Measurements from ENCODE around the gene MTHFSD. TPM values are rescaled to one million over a fixed set of nuclear protein-coding genes. Genes with fewer than 3 reads are reported as not detected.

Gene MTHFSD
- total and polyA plus RNA-seq, 2 donors (not counting 3 experiments of a cell fraction or from before 2014, with no cell fraction given): 16.7 to 21.1 TPM

DNA sequence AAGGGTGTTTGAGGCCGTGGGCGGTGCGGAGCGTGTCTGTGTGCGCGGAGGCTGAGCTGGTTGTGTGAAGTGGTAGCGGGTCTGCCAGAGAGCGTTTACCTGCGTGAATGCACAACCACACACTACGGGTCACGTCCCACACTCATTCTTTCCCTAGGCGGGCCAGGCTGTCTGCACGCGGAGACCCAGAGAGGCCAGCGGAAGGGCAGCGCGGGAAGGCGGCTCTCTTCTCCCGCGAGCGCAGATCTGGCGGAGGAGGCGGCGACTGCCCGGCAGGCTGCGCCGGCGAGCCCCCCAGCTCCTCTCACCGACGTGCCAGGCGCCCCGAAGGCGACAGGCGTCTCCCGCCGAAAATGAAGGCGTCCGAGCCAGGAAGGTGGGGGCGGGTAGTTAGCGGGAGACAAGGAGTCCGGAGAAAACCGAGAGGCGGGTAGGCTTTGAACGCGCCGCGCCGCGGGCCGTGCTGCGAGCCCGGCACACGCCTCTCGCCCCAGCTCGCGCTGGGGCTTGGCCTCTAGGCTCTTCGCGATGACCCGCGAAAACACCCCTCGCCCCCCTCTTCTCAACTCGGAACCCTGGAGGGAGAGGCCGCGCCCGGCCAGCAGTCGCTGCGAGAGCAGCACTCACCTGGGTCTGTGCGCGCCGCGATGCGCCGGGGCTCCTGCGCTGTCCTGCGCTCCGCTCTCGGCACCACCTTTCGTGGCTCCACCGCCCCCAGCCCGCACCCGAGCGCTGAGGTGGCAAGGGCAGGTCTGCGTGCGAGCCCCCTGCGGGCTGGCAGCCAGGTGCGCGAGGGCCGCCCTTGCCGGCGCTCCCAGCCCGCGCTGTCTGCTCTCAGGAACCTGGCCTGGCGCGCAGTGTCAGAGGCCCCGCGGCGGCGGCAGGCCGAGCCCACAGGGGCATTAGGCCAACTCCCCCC is 46.7 kb downstream of the MTHFSD start:
- BruUV-seq (replicated peaks): no TSS peak
- no peak for FAIRE-seq
- DNase-seq (ENCODE audit: low read depth, low spot score): no peak
- intact Hi-C loops (cut with micrococcal nuclease): loop anchor here (2.0 kb wide), 1 partner anchor 167 kb away; no protein-coding TSS in a partner anchor
- no peaks in the 10 kb centered on the region for H3K9me1 ChIP-seq (replicated peaks; ENCODE audit: control insufficient read depth, extremely low read depth, insufficient read depth, low read length)
- H3K79me2 ChIP-seq (ENCODE audit: control insufficient read depth, insufficient read depth, low read length): no peaks in the 10 kb centered on the region
- H3K36me3 ChIP-seq (ENCODE audit: control insufficient read depth in 2 of 2, extremely low read depth in 1 of 2, insufficient read depth in 2 of 2, low read length in 2 of 2): no peaks in the 10 kb centered on the region
- no peak for TF ChIP-seq FOS (IDR thresholded peaks at IDR 0.05; ENCODE audit: borderline replicate concordance, insufficient read depth, low read length)
- peak; percentile 96 for TF ChIP-seq EZH2 (IDR thresholded peaks at IDR 0.05; ENCODE audit: borderline replicate concordance, low read depth, low read length, severe bottlenecking)
- TF ChIP-seq GATA2 (IDR thresholded peaks at IDR 0.05; ENCODE audit: insufficient read depth, insufficient read length, low read depth, low read length): no peak
- TF ChIP-seq JUN (IDR thresholded peaks at IDR 0.05; ENCODE audit: borderline replicate concordance, insufficient read depth, insufficient read length, low read depth): no peak
- TF ChIP-seq, protein P1, sequence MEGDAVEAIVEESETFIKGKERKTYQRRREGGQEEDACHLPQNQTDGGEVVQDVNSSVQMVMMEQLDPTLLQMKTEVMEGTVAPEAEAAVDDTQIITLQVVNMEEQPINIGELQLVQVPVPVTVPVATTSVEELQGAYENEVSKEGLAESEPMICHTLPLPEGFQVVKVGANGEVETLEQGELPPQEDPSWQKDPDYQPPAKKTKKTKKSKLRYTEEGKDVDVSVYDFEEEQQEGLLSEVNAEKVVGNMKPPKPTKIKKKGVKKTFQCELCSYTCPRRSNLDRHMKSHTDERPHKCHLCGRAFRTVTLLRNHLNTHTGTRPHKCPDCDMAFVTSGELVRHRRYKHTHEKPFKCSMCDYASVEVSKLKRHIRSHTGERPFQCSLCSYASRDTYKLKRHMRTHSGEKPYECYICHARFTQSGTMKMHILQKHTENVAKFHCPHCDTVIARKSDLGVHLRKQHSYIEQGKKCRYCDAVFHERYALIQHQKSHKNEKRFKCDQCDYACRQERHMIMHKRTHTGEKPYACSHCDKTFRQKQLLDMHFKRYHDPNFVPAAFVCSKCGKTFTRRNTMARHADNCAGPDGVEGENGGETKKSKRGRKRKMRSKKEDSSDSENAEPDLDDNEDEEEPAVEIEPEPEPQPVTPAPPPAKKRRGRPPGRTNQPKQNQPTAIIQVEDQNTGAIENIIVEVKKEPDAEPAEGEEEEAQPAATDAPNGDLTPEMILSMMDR (IDR thresholded peaks at IDR 0.05; ENCODE audit: extremely low read depth in 1 of 2, insufficient read depth in 1 of 2, low read depth in 1 of 2, low read length in 2 of 2): no peak
- TF ChIP-seq, protein P2, sequence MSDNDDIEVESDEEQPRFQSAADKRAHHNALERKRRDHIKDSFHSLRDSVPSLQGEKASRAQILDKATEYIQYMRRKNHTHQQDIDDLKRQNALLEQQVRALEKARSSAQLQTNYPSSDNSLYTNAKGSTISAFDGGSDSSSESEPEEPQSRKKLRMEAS (IDR thresholded peaks at IDR 0.05; ENCODE audit: insufficient read depth, insufficient read length): no peak
- no peak for TF ChIP-seq POLR2A (IDR thresholded peaks at IDR 0.05; ENCODE audit: low read depth, low read length)
- no peaks in the 10 kb centered on the region for H4K20me1 ChIP-seq (replicated peaks; ENCODE audit: control insufficient read depth, extremely low read depth, insufficient read depth, low read length)
- dilution Hi-C loops (cut with MboI; ENCODE audit: extremely low pct_ligation_motif_present, low sequenced_read_pairs): no loop called here
- H2AFZ ChIP-seq (ENCODE audit: low read depth, low read length): no peak overlapping the region
- ChIA-PET CTCF (interaction anchor here (1.0 to 3.8 kb wide), 4 partner anchors 9 to 256 kb away, joined by 3 to 22 read pairs (median 6); no protein-coding TSS in a partner anchor), POLR2A (no interaction called here)
- peaks cover 53 to 80% of the 10 kb centered on the region in 2 experiments for H3K27me3 ChIP-seq (ENCODE audit: control insufficient read depth in 2 of 2, insufficient read depth in 2 of 2, low read length in 2 of 2)
- H3K9me3 ChIP-seq (replicated peaks; ENCODE audit: control insufficient read depth, insufficient read depth, low read length): no peaks in the 10 kb centered on the region
- H3K4me1 ChIP-seq (ENCODE audit: control insufficient read depth, extremely low read depth, insufficient read depth, low read length): no peaks in the 10 kb centered on the region
- H3K27ac ChIP-seq (ENCODE audit: insufficient read depth, low read depth, low read length): no peak overlapping the region
- H3K4me2 ChIP-seq (ENCODE audit: insufficient read depth, low read length): no peak overlapping the region
- H3K4me3 ChIP-seq (replicated peaks in 1 of 3; ENCODE audit: insufficient read depth in 1 of 3, low read depth in 1 of 3, low read length in 3 of 3): no peak overlapping the region
- H3K9ac ChIP-seq (replicated peaks; ENCODE audit: extremely low read depth, insufficient read depth, low read length): no peak overlapping the region
